NCI-H1105 treated with DMSO at 0.1 percent for 48 hours (cell line): ENCODE data around the gene COL19A1.
A peak's percentile ranks its signal among the peaks of the same experiment; 100 is the strongest.

Experiments used
- DNase-seq: peaks from one replicate; lab custom pipeline; 2025; lab: John Stamatoyannopoulos, UW

Gene COL19A1

DNA sequence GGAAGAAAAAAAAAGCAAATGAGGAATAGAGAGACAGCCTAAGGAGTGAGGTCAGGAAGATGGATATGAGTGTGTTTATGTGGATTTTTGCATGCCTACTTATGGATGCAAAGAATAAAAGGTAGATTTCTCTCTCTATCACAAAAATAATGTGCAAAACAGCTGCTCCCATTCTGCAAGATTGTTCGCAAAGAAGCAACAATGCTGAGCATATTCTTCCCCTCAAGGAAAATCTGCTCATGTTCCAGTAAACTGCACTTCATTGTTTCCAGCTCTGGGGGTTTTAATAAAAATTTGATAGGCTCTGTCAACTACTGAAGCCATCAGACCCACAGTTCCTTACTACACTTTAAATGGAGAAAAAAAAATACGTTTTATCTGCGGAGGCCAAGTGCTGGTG lies 259.2 kb downstream of the COL19A1 start:
- no peak for DNase-seq

DNA sequence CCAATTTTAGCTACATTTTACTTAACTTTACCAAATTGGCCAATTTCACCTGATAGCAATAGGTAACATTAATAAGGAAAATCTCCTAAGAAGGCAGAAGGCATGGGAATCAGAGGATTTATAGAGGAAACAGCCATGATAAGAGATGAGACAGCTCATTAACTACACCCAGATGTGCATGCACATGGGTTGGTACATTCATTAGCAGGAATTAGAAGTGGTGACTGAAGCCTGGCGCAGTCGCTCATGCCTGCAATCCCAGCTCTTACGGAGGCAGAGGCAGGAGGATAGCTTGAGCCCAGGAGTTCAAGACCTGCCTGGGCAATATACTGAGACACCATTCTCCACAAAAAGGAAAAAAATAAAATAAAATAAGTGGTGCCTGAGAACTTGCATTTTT lies 263.0 kb downstream of the COL19A1 start:
- no peak for DNase-seq

DNA sequence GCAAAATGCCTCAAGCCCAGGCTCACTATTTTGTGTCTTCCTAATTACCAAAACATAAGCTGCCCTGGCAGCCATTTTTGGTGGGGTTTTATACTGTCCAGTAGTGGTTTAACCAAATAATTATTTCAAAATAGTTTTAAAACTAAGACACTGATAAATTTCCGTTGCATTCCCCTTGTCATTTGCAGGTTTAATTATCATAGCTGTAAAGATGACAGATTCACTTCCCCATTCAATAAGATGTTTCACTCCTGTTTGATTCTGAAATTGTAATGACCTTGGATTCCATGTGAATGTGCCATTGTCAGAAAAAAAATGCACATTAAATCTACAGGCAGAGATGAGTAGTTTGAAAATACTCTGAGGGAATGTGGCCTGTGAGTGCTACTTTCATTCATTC lies 264.5 kb downstream of the COL19A1 start:
- no peak for DNase-seq

GRCh38 chr6:70131528-70131927 lies 265.2 kb downstream of the COL19A1 start:
- no peak for DNase-seq

GRCh38 chr6:70133246-70133645 lies 266.9 kb downstream of the COL19A1 start:
- no peak for DNase-seq

DNA sequence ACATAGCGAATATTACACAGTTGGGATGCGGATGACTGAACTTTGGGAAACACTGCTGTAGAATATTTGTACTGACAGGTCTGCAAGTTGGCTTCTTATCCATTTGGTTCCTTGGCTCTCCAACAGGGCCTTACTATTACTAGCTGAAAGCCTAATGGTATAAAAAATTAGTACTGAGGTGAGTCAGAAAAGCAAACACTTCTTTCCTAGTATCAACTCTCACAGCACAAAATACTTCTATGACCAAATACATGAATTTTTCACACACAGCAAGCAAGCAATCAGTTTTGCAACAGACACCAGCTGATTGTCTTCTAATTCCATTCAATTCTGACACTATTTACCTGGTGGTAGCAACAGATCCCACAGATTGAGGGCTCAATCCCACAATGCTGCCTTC lies 268.2 kb downstream of the COL19A1 start:
- DNase-seq: no peak

GRCh38 chr6:70135219-70136160 lies 269.1 kb downstream of the COL19A1 start:
- no peak for DNase-seq

DNA sequence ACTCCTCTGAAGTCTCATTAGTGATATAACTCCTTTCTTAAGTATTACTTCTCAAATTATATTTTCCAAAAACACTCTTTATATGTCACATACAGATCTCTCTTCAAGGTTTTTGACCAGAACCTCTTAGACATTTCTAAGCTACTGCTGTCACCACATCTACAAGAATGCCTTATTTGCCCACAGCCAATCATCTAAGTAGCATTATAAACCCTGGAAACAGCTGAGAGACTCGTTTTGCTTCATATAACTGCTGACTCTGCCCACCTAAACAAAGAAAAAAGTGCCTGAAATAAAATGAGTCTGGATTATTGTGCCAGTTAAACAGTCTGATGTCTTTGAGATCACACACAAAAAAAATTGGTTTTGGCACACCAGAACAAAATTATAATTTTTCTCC lies 270.6 kb downstream of the COL19A1 start:
- DNase-seq: no peak

DNA sequence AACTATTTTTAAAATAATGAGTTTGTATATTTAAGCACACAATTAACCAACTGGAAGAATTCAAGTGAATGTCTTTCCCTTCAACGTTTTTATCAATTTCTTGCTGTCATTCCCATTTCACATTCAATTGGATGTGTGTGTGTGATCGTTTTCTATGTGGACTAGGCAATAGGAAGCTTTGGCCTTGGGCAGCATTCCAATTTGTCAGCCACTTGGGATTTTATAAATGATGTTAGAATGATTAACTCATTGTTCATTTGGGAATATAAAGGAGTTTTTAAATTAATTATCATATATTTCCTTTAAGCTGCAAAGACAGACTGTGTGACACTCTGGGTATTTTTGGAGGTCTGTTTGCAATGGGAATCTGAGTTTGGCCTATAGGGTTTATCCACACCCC lies 274.1 kb downstream of the COL19A1 start:
- DNase-seq: no peak

DNA sequence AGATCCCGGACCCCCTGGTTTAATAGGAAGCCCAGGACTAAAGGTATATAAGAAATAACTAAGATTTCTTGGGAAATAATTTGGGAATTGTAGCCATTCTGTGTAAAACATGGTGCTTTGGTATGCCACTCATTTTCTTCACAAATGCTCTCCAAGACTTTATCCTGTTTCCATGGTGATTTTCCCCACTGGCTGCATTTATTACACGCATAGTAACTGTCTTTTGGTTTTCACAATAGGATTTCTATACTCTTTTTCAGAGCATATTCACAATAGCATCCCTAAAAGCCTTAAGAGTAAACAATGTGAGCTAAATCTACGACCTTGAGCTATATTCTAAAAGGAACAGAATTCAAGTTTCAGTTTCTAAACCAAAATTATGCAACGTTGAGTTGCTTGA lies 275.7 kb downstream of the COL19A1 start:
- no peak for DNase-seq

GRCh38 chr6:70145178-70145577 lies 278.8 kb downstream of the COL19A1 start:
- DNase-seq: no peak

DNA sequence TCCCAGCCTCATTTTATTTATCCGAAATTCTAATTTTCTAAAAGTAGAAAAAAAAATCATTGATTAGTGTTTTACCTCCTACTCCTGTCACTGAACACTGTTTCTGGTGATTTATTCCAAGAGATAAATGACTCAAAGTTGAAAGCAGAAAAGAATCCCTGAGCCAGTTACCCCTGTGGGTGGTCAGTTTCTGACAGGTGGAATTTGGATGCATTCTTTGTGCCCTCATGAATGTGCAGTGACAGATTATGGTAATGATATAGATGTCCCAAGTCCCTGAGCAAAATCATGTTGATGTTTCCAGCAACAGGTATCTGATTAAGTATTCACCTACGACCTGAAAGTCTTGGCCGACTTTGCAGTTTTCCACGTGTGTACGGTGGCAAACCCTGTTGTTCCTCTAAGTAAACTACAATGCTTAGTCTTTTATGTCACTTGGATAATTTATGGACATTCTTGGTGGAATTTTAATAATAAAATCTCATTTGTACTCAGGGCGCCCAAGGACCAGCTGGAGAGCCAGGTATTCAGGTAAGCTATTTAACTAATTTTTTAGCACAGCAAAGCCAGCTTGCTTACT lies 282.9 kb downstream of the COL19A1 start:
- DNase-seq: no peak

GRCh38 chr6:70150521-70150920 lies 284.2 kb downstream of the COL19A1 start:
- DNase-seq: no peak

- DNase-seq: no peak
Observed at GRCh38 chr6:70151616-70152015, 285.3 kb downstream of the COL19A1 start.

- DNase-seq: no peak
Observed at GRCh38 chr6:70152786-70153185, 286.4 kb downstream of the COL19A1 start.

DNA sequence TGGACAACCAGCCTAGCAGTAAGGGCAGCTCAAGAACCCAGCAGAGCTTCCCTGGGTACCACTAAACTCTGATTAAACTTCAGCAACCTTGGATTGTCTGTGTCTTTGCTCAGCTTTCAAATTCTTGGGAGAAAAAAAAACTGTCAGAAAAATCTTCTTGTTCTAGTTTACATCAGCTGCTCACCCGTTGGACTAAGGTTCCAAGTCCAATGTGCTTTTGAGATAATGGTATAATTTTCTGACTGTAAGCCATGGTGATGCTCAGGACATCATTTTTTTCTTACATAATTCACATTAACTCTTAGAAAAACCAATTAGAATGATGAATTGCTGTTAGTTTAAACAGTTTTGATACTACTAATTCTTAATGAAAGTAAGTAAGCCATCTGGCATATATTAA lies 290.7 kb downstream of the COL19A1 start:
- DNase-seq: no peak

GRCh38 chr6:70160276-70160675 lies 293.9 kb downstream of the COL19A1 start:
- DNase-seq: no peak

DNA sequence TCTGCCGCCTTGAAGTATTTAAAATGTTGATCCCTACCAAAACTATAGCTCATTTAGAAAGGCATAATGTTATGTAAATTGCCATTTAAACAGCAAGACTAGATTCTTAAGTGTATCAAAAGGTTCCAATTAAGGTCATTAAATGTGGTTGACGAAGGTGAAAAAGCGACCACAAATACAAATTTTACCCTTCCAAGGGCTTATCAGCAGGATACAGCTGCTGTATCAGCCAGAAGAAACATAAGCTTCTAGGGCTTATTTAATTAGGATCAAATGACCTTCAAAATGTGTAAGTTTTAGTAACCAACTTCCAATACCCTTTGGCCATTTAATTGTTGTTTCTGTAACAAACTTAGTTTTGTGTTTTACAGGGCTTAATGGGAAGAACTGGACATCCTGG lies 296.6 kb downstream of the COL19A1 start:
- no peak for DNase-seq

DNA sequence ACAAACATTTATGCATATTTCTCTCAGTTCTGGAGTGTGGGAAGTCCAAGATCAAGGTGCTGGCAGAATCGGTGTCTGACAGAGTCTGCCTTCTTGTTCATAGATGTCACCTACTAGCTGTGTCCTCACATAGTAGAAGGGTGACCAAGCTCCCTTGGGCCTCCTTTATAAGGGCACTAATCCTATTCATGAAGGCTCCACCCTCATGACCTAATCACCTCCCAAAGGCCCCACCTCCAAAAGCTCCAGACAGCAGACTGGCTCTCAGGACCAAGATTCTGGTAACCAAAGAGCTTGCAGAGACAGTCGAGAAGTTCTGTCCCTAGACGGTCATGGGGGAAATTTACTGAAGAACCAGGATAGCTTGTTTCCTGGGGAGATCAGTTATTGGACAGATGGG lies 297.4 kb downstream of the COL19A1 start:
- DNase-seq: no peak

DNA sequence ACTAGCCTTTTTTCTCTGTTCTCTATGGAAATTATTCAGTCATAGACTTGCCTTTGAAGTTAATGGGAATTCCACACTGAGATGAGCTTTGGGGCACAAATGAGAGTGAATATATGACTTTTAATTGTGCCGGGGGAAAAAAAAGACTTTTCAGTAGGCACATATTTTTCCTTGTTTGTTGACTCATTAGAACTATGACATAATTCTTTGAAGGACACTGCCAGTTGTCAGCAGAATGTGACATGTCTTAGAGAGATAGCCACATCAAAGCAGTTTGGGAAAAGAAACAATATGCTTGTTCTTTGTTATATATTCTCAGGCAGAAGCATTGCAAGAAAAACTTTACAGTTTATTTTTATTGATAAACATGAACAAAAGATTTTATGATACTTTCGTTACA lies 298.2 kb downstream of the COL19A1 start:
- no peak for DNase-seq

GRCh38 chr6:70166088-70166958 lies 300.0 kb downstream of the COL19A1 start:
- DNase-seq: peak; percentile 30

DNA sequence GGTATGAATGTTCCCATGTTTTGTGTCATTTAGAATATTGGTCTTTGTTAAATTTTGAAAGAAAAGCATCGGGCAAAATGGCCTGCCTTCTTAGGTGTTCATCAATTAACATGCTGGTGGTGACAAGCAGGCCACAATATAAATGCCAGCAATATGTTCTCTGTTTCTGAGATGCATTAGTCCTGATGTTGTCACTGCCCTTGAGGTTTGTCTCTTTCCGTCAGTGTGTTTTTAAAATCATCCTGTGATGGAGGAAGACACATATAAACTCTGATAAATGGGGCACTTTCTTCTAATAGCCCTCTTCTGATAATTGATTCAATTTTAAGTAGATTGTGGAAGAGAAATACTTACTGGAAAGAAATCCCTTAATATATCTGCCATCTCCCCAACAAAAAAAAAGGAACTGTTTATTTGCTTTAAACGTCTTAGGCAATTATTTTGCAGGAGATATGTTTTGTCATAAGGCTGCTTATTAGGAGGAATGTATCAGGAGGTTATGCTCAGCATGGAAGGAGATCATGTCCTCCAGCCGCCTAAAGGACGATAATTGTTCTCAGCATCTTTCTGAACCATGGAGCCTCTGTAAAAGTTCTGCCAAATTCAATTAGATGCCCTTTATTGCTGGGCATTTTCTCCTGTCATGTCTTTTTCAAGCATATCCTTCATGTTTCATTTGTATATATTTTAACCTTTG lies 302.5 kb downstream of the COL19A1 start:
- DNase-seq: no peak
